B cell (primary cell): ENCODE measurements around the gene TRIM28.

Source experiments
- CTCF ChIP-seq: fragments of 200-600 bp; IDR thresholded peaks from one replicate; pipeline ENCODE4 v1.8.0; 2022; ENCODE audit warnings: antibody characterized with exemption, mild to moderate bottlenecking
- EZH2 ChIP-seq: IDR thresholded peaks from 2 replicates; pipeline ENCODE4 v1.6.1; 2012; ENCODE audit warnings: borderline replicate concordance, low read depth, mild to moderate bottlenecking, moderate library complexity, low read length; ENCODE audit not compliant: insufficient read depth, poor library complexity, severe bottlenecking

- TF ChIP-seq CTCF (no peak), EZH2 (no peak)
These were observed 28.6 kb upstream of the TRIM28 start for GRCh38 chr19:58515259-58515658.
